Measurements from ENCODE around the gene ACOT9. TPM values are rescaled to one million over a fixed set of nuclear protein-coding genes. Genes with fewer than 3 reads are reported as not detected.

Gene ACOT9
- total RNA-seq, 1 experiment from 2014 or later, result 47.0 TPM

DNA sequence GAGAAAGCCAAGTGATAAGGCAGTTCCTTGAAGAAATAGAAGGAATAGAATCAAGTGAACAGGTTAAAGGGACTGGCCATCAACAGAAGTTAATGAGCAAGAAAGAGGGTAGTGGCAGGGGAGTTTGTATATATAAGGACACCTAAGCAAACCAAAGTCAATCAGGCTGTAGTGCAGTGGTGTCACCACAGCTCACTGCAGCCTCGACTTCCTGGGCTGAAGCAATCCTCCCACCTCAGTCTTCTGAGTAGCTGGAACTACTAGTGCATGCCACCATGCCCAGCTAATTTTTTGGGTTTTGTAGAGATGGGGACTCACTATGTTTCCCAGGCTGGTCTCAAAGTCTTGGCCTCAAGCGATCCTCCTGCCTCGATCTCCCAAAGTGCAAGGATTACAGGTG is 15.9 kb downstream of the ACOT9 start:
- H3K4me2 ChIP-seq, result no peak overlapping the region
- no TSS peak for BruUV-seq (replicated peaks)
- intact Hi-C loops (cut with micrococcal nuclease; ENCODE audit: unreplicated experiment), result no loop called here

DNA sequence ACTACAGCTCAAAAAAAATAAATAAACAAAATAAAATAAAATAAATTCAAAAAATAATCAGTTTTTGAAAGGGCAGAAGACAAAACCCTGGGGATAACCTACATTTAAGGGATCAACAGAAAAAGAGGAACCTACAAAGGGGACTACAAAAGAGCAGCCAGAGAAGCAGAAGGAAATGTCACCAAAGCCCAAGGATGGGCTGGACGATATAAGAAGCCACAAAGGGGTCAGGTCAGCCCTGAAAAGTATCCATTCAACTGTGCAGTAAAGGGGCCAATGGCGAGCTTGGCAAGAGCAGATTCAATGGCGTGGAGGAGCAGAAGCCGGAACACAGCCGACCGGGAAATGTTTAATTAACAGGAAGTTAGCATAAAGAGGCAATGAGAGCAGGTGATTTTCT is 16.9 kb downstream of the ACOT9 start:
- POLR2A ChIA-PET (ENCODE audit: unreplicated experiment), result no interaction called here

More for the DNA sequence above, 15.9 kb downstream of the ACOT9 start:
- Histone ChIP-seq H3F3A (ENCODE audit: insufficient read depth, low read depth) (no peaks in the 10 kb centered on the region), H3K27ac (no peak overlapping the region), H2AFZ (no peak overlapping the region), H3K4me3 (no peak overlapping the region), H3K36me3 (ENCODE audit: low read depth) (no peaks in the 10 kb centered on the region; the same call in 1 of the 2 replicates), H3K27me3 (ENCODE audit: insufficient read depth, low read depth) (no peaks in the 10 kb centered on the region), H4K20me1 (ENCODE audit: insufficient read depth) (no peaks in the 10 kb centered on the region), H3K4me1 (replicated peaks; ENCODE audit: insufficient read depth) (no peaks in the 10 kb centered on the region), H3K9me2 (ENCODE audit: insufficient read depth) (no peaks in the 10 kb centered on the region), H3K9me3 (ENCODE audit: insufficient read depth, low read depth) (no peaks in the 10 kb centered on the region), H3K79me2 (ENCODE audit: low read depth) (no peaks in the 10 kb centered on the region)
- no peak for TF ChIP-seq EZH2 (IDR thresholded peaks at IDR 0.05; ENCODE audit: low read depth)
- TF ChIP-seq, protein P1, sequence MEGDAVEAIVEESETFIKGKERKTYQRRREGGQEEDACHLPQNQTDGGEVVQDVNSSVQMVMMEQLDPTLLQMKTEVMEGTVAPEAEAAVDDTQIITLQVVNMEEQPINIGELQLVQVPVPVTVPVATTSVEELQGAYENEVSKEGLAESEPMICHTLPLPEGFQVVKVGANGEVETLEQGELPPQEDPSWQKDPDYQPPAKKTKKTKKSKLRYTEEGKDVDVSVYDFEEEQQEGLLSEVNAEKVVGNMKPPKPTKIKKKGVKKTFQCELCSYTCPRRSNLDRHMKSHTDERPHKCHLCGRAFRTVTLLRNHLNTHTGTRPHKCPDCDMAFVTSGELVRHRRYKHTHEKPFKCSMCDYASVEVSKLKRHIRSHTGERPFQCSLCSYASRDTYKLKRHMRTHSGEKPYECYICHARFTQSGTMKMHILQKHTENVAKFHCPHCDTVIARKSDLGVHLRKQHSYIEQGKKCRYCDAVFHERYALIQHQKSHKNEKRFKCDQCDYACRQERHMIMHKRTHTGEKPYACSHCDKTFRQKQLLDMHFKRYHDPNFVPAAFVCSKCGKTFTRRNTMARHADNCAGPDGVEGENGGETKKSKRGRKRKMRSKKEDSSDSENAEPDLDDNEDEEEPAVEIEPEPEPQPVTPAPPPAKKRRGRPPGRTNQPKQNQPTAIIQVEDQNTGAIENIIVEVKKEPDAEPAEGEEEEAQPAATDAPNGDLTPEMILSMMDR (conservative IDR thresholded peaks at IDR 0.05), result no peak
- POLR2A ChIA-PET (ENCODE audit: unreplicated experiment), result no interaction called here
- CTCF ChIA-PET, result no interaction called here
- DNase-seq, result no peak

DNA sequence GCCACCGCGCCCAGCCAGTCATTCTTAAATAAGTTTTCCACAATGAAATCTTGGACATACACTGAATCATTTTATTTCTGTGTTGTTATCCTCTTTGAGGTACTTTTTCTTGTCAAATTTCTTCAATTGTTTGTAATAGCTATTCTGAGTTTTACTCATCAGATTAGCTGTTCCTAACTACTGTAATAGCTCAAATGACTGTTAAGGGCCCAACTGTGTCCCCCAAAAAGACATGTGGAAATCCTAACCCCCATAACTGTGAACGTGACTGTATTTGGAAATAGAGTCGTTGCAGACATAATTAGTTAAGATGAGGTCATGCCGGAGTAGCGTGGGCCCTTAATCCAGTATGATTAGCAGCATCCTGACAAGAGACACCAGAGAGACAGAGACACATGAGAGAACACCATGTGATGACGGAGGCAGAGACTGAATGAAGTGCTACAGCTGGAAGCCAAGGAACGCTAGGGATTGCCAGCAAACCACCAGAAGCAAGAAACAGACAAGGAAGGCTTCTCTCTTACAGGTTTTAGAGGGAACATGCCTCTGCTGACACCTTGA is 22.9 kb downstream of the ACOT9 start:
- TF ChIP-seq EZH2 (IDR thresholded peaks at IDR 0.05; ENCODE audit: low read depth), result no peak
- TF ChIP-seq, protein P1 (conservative IDR thresholded peaks at IDR 0.05), result no peak
- no TSS peak for BruUV-seq (replicated peaks)
- H2AFZ ChIP-seq, result no peak overlapping the region
- H3K36me3 ChIP-seq (ENCODE audit: low read depth), result no peaks in the 10 kb centered on the region
- H3K27me3 ChIP-seq (ENCODE audit: insufficient read depth, low read depth), result no peaks in the 10 kb centered on the region
- no peak overlapping the region for H3K4me3 ChIP-seq
- no peak overlapping the region for H3K27ac ChIP-seq
- no peaks in the 10 kb centered on the region for H3K9me2 ChIP-seq (ENCODE audit: insufficient read depth)
- no peaks in the 10 kb centered on the region for H3K79me2 ChIP-seq (ENCODE audit: low read depth)
- H4K20me1 ChIP-seq (ENCODE audit: insufficient read depth), result no peaks in the 10 kb centered on the region
- DNase-seq, result no peak
- intact Hi-C loops (cut with micrococcal nuclease; ENCODE audit: unreplicated experiment), result no loop called here
- ChIA-PET CTCF (no interaction called here), POLR2A (ENCODE audit: unreplicated experiment) (no interaction called here)
- H3K9me3 ChIP-seq (ENCODE audit: insufficient read depth, low read depth), result no peaks in the 10 kb centered on the region
- H3K4me1 ChIP-seq (replicated peaks; ENCODE audit: insufficient read depth), result no peaks in the 10 kb centered on the region
- no peaks in the 10 kb centered on the region for H3F3A ChIP-seq (ENCODE audit: insufficient read depth, low read depth)
- no peak overlapping the region for H3K4me2 ChIP-seq

More for the DNA sequence above, 16.9 kb downstream of the ACOT9 start:
- Histone ChIP-seq H3K36me3 (ENCODE audit: low read depth) (no peaks in the 10 kb centered on the region), H3K27me3 (ENCODE audit: insufficient read depth, low read depth) (no peaks in the 10 kb centered on the region), H3K9me3 (ENCODE audit: insufficient read depth, low read depth) (no peaks in the 10 kb centered on the region), H3K4me3 (no peak overlapping the region), H3K4me1 (replicated peaks; ENCODE audit: insufficient read depth) (no peaks in the 10 kb centered on the region), H2AFZ (no peak overlapping the region), H3K79me2 (ENCODE audit: low read depth) (no peaks in the 10 kb centered on the region), H3K4me2 (no peak overlapping the region), H3F3A (ENCODE audit: insufficient read depth, low read depth) (no peaks in the 10 kb centered on the region), H3K27ac (no peak overlapping the region), H3K9me2 (ENCODE audit: insufficient read depth) (no peaks in the 10 kb centered on the region), H4K20me1 (ENCODE audit: insufficient read depth) (no peaks in the 10 kb centered on the region)
- BruUV-seq (replicated peaks), result no TSS peak
- TF ChIP-seq, protein P1 (conservative IDR thresholded peaks at IDR 0.05), result no peak
- no peak for TF ChIP-seq EZH2 (IDR thresholded peaks at IDR 0.05; ENCODE audit: low read depth)
- CTCF ChIA-PET, result interaction anchor here (0.6 kb wide), 1 partner anchor 176 kb away, joined by 3 read pairs; no protein-coding TSS in a partner anchor
- intact Hi-C loops (cut with micrococcal nuclease; ENCODE audit: unreplicated experiment), result no loop called here
- no peak for DNase-seq
